ENCODE results near the gene FRMD4A. TPM values are rescaled to one million over a fixed set of nuclear protein-coding genes. Genes with fewer than 3 reads are reported as not detected.
A peak's percentile ranks its signal among the peaks of the same experiment; 100 is the strongest.
"Not testable (repeated sequence)": the region's sequence is repeated elsewhere in the genome, so short reads cannot be mapped to it uniquely, and the experiment has no call there.

FRMD4A gene
- total and polyA plus RNA-seq, 7 donors, result 3.0 to 27.8 (median 14.4) TPM

- Histone ChIP-seq H3K9me3 (no peaks in the 10 kb centered on the region), H3K36me3 (no peaks in the 10 kb centered on the region), H3K27ac (peak overlapping the region in 1 of 4 donors; percentile 27), H3K4me3 (no peak overlapping the region), H3K27me3 (no peaks in the 10 kb centered on the region), H3K4me1 (no peaks in the 10 kb centered on the region)
- TF ChIP-seq EP300 (IDR thresholded peaks at IDR 0.05) (no peak), POLR2A (IDR thresholded peaks at IDR 0.05) (no peak), POLR2AphosphoS5 (IDR thresholded peaks at IDR 0.05) (peak in 1 of 4 donors; percentile 24)
- WGBS, 2 donors, result 74 to 80% methylated on average over 12 of the region's 12 CpGs
- intact Hi-C loops (cut with DNase I), result no loop called here
- DNase-seq, result peak; percentile 55
Measured at GRCh38 chr10:13865758-13866491, 464.8 kb downstream of the FRMD4A start.

GRCh38 chr10:13865220-13865619 is 465.5 kb downstream of the FRMD4A start:
- H3K27me3 ChIP-seq; H3K9me3 ChIP-seq; H3K4me1 ChIP-seq; intact Hi-C loops (cut with DNase I); H3K27ac ChIP-seq; H3K36me3 ChIP-seq; H3K4me3 ChIP-seq; DNase-seq: not testable (repeated sequence)
- WGBS, 2 donors, result 89 to 97% methylated on average over 4 of the region's 4 CpGs

- intact Hi-C loops (cut with DNase I), result no loop called here
- DNase-seq, result no peak
- H3K27me3 ChIP-seq, result no peaks in the 10 kb centered on the region
- no peak overlapping the region for H3K4me3 ChIP-seq
- H3K36me3 ChIP-seq, result no peaks in the 10 kb centered on the region
- H3K9me3 ChIP-seq, result no peaks in the 10 kb centered on the region
- H3K4me1 ChIP-seq, result no peaks in the 10 kb centered on the region
- no peak for TF ChIP-seq EP300 (IDR thresholded peaks at IDR 0.05)
- TF ChIP-seq POLR2A (IDR thresholded peaks at IDR 0.05), result no peak
- no peak for TF ChIP-seq POLR2AphosphoS5 (IDR thresholded peaks at IDR 0.05)
- TF ChIP-seq CTCF (IDR thresholded peaks at IDR 0.05), result no peak
- peak overlapping the region in 1 of 4 donors; percentile 16 for H3K27ac ChIP-seq
- WGBS, 2 donors, result 56 to 63% methylated on average over 3 of the region's 3 CpGs
Measured at GRCh38 chr10:13862546-13863233, 468.0 kb downstream of the FRMD4A start.

GRCh38 chr10:13860886-13861285 is 469.8 kb downstream of the FRMD4A start:
- Histone ChIP-seq H3K4me3 (no peak overlapping the region), H3K36me3 (no peaks in the 10 kb centered on the region), H3K4me1 (no peaks in the 10 kb centered on the region), H3K27me3 (no peaks in the 10 kb centered on the region), H3K9me3 (no peaks in the 10 kb centered on the region), H3K27ac (no peak overlapping the region)
- 88 to 93% methylated on average over 14 of the region's 14 CpGs for WGBS, 2 donors
- no peak for TF ChIP-seq POLR2AphosphoS5 (IDR thresholded peaks at IDR 0.05)
- no peak for TF ChIP-seq EP300 (IDR thresholded peaks at IDR 0.05)
- no peak for TF ChIP-seq CTCF (IDR thresholded peaks at IDR 0.05)
- no peak for TF ChIP-seq POLR2A (IDR thresholded peaks at IDR 0.05)
- intact Hi-C loops (cut with DNase I), result no loop called here
- no peak for DNase-seq

GRCh38 chr10:13859979-13860654 is 470.6 kb downstream of the FRMD4A start:
- Histone ChIP-seq H3K27me3 (no peaks in the 10 kb centered on the region), H3K4me3 (no peak overlapping the region), H3K27ac (peak overlapping the region in 1 of 4 donors; percentile 6), H3K4me1 (no peaks in the 10 kb centered on the region), H3K9me3 (no peaks in the 10 kb centered on the region), H3K36me3 (no peaks in the 10 kb centered on the region)
- 69 to 79% methylated on average over 8 of the region's 8 CpGs for WGBS, 2 donors
- no peak for DNase-seq
- TF ChIP-seq POLR2AphosphoS5 (IDR thresholded peaks at IDR 0.05), result no peak
- TF ChIP-seq EP300 (IDR thresholded peaks at IDR 0.05), result no peak
- no peak for TF ChIP-seq POLR2A (IDR thresholded peaks at IDR 0.05)
- intact Hi-C loops (cut with DNase I), result no loop called here

GRCh38 chr10:13858709-13859108 is 472.0 kb downstream of the FRMD4A start:
- H3K36me3 ChIP-seq, result no peaks in the 10 kb centered on the region
- WGBS, 2 donors, result 92 to 94% methylated on average over 11 of the region's 11 CpGs
- intact Hi-C loops (cut with DNase I), result no loop called here
- H3K27ac ChIP-seq, result no peak overlapping the region
- H3K4me3 ChIP-seq, result no peak overlapping the region
- no peaks in the 10 kb centered on the region for H3K9me3 ChIP-seq
- no peak for TF ChIP-seq CTCF (IDR thresholded peaks at IDR 0.05)
- TF ChIP-seq POLR2AphosphoS5 (IDR thresholded peaks at IDR 0.05), result no peak
- no peak for TF ChIP-seq EP300 (IDR thresholded peaks at IDR 0.05)
- TF ChIP-seq POLR2A (IDR thresholded peaks at IDR 0.05), result no peak
- H3K27me3 ChIP-seq, result no peaks in the 10 kb centered on the region
- no peaks in the 10 kb centered on the region for H3K4me1 ChIP-seq
- DNase-seq, result no peak
